NAMALWA (cell line): ENCODE results near the gene MAML2.
A peak's percentile ranks its signal among the peaks of the same experiment; 100 is the strongest.

ENCODE experiments used
- DNase-seq: peaks from one replicate; pipeline ENCODE4 v3.0.0-alpha.2; 2015; ENCODE audit warnings: low spot score

MAML2 gene

GRCh38 chr11:96125400-96125799, 217.6 kb downstream of the MAML2 start:
- DNase-seq, result no peak

GRCh38 chr11:96124155-96124554, 218.8 kb downstream of the MAML2 start:
- no peak for DNase-seq

- peak; percentile 7 for DNase-seq
Measured at GRCh38 chr11:96123301-96123700, 219.7 kb downstream of the MAML2 start.

GRCh38 chr11:96122601-96123074, 220.4 kb downstream of the MAML2 start:
- DNase-seq, result no peak

- DNase-seq, result no peak
Measured at GRCh38 chr11:96119211-96119610, 223.8 kb downstream of the MAML2 start.

- DNase-seq, result no peak
Measured at GRCh38 chr11:96116376-96116775, 226.6 kb downstream of the MAML2 start.

- no peak for DNase-seq
Measured at GRCh38 chr11:96114178-96115064, 228.6 kb downstream of the MAML2 start.

GRCh38 chr11:96113193-96113681, 229.8 kb downstream of the MAML2 start:
- DNase-seq, result no peak

- no peak for DNase-seq
Measured at GRCh38 chr11:96112192-96113128, 230.5 kb downstream of the MAML2 start.

GRCh38 chr11:96111308-96111707, 231.7 kb downstream of the MAML2 start:
- DNase-seq, result no peak

GRCh38 chr11:96110302-96110701, 232.7 kb downstream of the MAML2 start:
- DNase-seq, result no peak

- DNase-seq, result no peak
Measured at GRCh38 chr11:96109331-96110030, 233.5 kb downstream of the MAML2 start.

- DNase-seq, result no peak
Measured at GRCh38 chr11:96107143-96107824, 235.7 kb downstream of the MAML2 start.

GRCh38 chr11:96106645-96107044, 236.3 kb downstream of the MAML2 start:
- no peak for DNase-seq

- DNase-seq, result no peak
Measured at GRCh38 chr11:96105944-96106343, 237.1 kb downstream of the MAML2 start.

- no peak for DNase-seq
Measured at GRCh38 chr11:96105197-96105895, 237.6 kb downstream of the MAML2 start.

- no peak for DNase-seq
Measured at GRCh38 chr11:96104496-96104895, 238.5 kb downstream of the MAML2 start.

- DNase-seq, result no peak
Measured at GRCh38 chr11:96103721-96104120, 239.3 kb downstream of the MAML2 start.

GRCh38 chr11:96103102-96103501, 239.9 kb downstream of the MAML2 start:
- no peak for DNase-seq

- no peak for DNase-seq
Measured at GRCh38 chr11:96102664-96103078, 240.3 kb downstream of the MAML2 start.

GRCh38 chr11:96101146-96101545, 241.8 kb downstream of the MAML2 start:
- DNase-seq, result no peak
